Measurements from ENCODE around the gene EPB41L5.
"Not testable (repeated sequence)": the region's sequence is repeated elsewhere in the genome, so short reads cannot be mapped to it uniquely, and the experiment has no call there.

Gene EPB41L5

DNA sequence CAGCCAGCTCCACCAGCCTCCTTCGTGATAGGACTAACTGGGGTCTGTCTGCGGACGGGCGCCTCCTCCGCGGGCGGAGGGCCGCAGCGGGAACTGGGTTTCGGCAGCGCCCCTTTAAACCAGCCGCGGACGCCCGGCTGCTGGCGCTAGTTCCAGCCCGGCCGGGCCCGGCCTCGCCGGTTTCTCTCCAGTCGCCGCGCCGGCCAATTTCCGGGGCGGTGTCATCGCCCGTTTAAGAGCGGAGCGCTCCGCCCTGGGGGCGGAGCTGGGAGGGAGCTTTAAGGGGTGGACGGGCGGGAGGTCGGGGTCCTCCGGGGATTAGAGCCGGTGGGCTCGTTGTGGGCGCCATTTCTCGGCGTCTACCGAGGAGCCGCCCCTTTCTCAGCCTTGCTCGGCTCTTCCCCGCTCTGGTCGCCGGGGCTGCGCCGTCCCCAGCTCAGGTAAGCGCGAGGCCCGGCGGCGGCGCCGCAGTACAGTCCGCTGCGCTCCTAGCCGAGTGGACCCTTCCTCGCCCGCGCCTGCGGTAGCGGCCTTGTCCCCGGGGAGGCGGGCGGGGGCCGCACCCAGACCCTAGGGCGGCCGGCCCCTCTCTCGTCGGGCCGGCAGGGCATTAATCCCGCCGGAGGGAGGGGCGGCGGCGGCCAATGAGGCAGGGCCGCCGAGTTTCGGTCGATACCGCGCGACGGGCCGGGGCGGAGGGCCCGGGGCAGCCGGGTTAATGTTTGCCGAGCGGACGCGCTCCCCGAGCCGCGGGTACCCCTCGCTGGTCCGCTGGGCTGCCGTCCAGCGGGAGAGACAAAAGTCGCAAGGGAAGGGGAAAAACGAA lies at the start of gene EPB41L5:
Gene EPB41L5 (plus strand): TSS at position 307 of the 826 bp plus-strand sequence. CDS start 6,008 bp downstream, outside the sequence.
- DNase-seq, result peak; percentile 97

DNA sequence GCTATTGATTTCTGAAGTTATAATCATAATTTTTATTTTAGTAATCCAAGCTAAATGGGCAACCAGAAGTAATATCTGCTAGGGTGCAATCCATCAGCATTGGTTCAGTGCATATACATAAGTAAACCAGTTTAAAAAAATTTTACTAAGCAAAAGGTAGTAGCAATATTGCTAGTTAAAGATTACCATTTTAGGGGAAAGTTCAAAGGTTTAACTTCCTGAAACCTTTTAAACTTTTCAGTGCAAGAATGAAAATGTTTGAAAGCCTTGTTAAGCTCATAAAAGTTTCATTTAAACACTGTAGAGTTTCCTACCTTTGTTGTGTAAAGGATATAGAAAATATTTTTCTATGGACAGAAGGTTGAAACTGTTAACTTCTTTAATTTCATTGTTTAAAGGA lies 31.0 kb upstream of the EPB41L5 start:
- no peak for DNase-seq

- DNase-seq, result no peak
These were observed 30.4 kb upstream of the EPB41L5 start for GRCh38 chr2:119982506-119982905.

GRCh38 chr2:119983108-119983507 lies 29.8 kb upstream of the EPB41L5 start:
- no peak for DNase-seq

- no peak for DNase-seq
These were observed 16.7 kb upstream of the EPB41L5 start for GRCh38 chr2:119996148-119996547.

DNA sequence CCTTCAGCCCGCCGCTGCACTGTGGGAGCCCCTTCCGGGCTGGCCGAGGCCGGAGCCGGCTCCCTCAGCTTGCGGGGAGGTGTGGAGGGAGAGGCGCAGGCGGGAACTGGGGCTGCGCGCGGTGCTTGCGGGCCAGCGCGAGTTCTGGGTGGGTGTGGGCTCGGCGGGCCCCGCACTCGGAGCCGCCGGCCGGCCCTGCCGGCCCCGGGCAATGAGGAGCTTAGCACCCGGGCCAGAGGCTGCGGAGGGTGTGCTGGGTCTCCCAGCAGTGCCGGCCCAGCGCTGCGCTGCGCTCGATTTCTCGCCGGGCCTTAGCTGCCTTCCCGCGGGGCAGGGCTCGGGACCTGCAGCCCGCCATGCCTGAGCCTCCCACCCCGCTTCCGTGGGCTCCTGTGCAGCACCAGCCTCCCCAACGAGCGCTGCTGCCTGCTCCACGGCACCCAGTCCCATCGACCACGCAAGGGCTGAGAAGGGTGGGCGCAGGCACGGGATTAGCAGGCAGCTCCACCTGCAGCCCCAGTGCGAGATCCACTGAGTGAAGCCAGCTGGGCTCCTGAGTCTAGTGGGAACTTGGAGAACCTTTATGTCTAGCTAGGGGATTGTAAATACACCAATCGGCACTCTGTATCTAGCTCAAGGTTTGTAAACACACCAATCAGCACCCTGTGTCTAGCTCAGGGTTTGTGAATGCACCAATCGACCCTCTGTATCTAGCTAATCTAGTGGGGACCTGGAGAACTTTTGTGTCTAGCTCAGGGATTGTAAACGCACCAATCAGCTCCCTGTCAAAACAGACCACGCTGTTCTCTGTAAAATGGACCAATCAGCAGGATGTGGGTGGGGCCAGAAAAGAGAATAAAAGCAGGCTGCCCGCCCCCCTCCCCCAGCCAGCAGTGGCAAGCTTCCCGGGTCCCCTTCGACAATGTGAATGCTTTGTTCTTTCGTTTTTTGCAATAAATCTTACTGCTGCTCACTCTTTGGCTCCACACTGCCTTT lies 15.7 kb upstream of the EPB41L5 start:
- DNase-seq, result not testable (repeated sequence)

- no peak for DNase-seq
These were observed 11.4 kb upstream of the EPB41L5 start for GRCh38 chr2:120001471-120001870.

DNA sequence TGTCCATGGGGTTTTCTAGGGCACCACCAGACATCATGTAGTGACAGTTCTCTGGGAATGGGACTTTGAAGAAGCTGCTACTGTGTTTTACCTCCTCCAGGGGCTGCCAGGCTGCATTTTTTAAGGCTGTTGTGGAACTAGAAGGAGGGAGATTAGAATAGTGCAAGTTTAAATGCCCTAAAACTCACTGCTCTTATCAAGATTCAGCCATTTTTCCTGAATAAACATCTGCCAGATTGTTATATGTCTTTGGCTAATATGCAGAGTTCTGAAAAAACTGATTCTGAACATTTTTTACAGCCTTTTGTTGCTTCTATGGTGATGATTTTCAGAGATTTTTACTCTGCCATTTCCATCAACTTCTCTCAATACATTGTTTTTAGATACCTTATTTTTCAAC lies 8.6 kb upstream of the EPB41L5 start:
- DNase-seq, result no peak

GRCh38 chr2:120005834-120006521 lies 6.9 kb upstream of the EPB41L5 start:
- no peak for DNase-seq

GRCh38 chr2:120007851-120008250 lies 5.0 kb upstream of the EPB41L5 start:
- no peak for DNase-seq

GRCh38 chr2:120012363-120012762 lies 514 bp upstream of the EPB41L5 start:
- peak; percentile 32 for DNase-seq

DNA sequence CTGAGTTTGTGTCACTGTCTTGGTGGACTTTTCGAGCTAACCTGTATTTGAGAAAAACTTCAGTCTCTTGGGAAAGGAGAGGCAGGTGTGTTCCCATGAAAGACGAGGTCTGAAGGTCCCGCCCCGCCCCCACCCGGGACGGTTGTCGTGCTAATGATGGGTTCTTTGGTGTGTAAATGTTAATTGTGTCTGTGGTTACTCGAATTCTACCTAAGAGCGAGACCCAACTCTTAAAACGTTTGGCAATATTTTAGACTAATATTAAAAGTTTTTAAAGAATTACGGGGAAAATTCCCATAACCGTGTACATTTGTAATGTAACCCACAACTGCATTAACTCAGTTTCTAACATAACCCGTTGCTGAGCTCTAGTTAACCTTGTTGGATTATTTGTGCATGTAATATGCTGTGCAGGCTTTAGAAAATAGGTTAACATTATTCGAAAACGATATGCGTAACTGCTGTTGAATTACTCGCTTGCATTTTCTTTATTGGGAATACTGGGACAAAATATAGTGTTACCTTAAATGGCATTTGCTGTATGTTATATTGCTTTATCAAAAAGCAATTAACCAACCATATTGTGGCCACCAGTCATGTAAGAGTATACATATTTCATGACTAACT lies 833 bp downstream of the EPB41L5 start:
- peak; percentile 72 for DNase-seq

DNA sequence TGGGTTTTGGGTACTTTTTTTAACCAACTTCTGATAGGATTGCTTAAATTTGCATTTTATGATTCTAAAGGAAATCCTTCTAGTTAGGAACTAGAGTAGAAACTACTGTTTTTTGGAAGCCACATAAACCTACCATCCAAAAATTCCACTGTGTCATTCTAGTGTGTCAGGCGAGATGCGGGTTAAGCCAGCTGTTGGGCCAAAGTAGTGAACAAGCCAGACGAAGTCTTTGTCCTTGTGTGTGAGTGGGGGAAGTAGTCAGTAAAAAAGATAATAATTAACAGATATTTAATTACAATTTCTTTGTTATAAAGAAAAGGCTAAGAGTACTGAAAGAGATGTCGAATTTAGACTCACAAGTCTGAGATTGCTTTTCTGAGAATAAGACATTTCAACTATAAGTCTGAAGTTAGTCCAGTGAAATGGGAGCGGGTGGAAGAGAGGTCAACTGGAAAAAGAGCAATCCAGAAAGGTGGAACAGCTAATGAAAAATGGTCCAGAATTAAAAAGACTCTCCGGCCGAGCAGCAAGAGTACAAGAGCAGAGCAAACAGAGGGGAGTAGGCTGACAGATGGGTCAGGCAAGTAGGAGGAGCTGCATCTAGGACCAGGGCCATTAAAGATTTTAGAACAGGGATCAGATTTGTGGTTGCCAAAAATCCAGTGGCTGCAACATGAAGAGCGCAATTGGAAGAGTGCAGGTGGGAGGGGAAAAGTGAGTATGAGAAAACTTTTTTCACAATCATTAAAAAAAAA lies 1.5 kb downstream of the EPB41L5 start:
- no peak for DNase-seq

DNA sequence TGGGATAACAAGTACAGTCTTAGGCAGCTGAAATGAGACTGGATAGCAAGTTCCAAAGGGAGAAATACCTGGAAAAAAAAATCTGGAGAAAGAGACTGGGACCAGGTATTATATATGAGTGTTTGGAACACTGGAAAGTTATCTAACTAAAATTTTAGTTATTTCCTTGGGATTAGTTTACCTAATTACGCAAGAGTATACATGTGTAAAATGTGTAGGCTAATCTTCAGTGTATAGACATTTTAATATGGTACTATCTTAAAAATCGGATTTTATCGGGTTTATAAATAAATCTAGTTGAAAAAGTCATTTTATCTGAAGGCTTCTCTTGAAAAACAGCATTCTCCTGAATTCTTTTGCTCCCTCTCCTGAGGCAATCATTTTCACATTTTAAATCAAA lies 3.9 kb downstream of the EPB41L5 start:
- no peak for DNase-seq

DNA sequence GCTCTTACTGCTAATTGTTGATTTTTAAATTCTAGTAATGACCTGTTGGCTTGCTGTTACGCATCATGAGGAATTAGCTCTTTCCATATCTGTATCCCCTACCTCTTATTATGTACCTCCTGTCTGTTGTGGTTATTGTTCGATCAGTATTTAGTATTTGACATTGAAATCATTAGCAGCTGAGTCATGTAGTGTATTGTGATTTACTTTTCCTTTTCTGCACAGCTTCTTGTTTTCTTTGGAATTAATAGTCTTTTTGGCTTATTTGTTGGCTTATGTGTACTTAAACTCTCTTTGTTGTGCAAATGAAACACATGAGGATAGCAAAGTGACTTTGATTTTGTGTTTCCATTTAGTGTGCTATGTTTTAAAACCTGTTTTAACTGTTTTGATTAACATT lies 4.3 kb downstream of the EPB41L5 start:
- peak; percentile 11 for DNase-seq

- no peak for DNase-seq
These were observed 5.7 kb downstream of the EPB41L5 start for GRCh38 chr2:120018549-120018948.

DNA sequence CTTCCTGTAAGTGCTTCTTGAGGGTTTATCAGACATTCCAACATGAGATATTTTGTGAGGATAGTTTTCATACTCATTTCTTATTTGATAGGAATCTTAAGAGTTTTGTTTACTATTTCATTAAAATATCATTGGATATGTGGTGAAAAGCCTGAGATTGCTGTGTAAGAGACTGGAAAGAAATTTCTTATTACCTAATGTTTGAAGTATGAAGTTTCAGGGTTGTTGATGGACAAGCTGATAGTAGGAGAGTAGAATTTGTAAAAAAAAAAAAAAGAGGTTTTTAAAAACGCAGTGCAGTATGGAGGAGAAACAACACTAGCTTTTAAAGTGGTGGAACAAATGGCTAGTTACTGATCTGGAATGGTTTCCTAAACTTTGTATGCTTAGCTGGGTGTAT lies 7.7 kb downstream of the EPB41L5 start:
- no peak for DNase-seq

- not testable (repeated sequence) for DNase-seq
These were observed 9.6 kb downstream of the EPB41L5 start for GRCh38 chr2:120022505-120022904.

DNA sequence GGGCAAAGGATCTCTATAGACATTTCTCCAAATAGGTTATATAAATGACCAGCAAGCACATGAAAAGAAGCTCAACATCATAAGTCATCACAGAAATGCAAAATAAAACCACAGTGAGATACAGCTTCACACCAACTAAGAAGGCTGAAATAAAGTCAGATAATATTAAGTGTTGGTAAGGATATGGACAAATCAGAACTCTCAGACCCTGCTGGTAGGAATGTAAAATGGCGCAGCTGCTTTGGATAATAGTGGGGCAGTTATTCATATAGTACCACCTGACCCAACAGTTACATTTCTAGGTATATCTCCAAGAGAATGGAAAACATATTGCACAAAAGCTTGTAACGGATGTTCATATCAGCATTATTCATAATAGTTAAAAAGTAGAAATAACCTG lies 14.0 kb downstream of the EPB41L5 start:
- no peak for DNase-seq

DNA sequence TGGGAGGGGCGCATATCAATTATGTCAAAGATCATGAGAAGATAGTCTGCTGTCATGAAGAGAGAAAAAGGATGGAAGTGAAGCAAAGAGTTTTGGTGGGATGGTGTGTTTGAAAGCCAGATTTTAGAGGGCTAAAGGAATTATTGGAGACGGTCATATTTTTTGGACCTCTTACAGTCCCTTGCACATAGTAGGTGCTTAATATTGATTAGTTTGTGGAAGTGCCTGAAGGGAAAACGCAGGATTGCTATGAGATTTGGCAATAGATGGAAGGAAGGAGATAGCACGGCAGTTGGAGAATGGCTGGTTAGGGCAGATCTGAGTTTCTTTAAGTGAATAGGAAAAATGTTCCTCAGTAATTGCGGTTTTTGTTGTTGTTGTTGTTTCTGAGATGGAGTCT lies 15.9 kb downstream of the EPB41L5 start:
- no peak for DNase-seq
